ENCODE results near the gene TREH.

- TF ChIP-seq TAF1 (IDR thresholded peaks at IDR 0.05; ENCODE audit: borderline replicate concordance, insufficient read depth, low read length) (no peak), POLR2AphosphoS5 (IDR thresholded peaks at IDR 0.05; ENCODE audit: low read depth, low read length) (no peak), SIN3A (IDR thresholded peaks at IDR 0.05; ENCODE audit: borderline replicate concordance, insufficient read depth, low read length) (no peak), FOXP2 (optimal IDR thresholded peaks at IDR 0.05; ENCODE audit: borderline replicate concordance, extremely low read depth, extremely low read length, insufficient read depth) (no peak)
- TF ChIP-seq, protein P1, sequence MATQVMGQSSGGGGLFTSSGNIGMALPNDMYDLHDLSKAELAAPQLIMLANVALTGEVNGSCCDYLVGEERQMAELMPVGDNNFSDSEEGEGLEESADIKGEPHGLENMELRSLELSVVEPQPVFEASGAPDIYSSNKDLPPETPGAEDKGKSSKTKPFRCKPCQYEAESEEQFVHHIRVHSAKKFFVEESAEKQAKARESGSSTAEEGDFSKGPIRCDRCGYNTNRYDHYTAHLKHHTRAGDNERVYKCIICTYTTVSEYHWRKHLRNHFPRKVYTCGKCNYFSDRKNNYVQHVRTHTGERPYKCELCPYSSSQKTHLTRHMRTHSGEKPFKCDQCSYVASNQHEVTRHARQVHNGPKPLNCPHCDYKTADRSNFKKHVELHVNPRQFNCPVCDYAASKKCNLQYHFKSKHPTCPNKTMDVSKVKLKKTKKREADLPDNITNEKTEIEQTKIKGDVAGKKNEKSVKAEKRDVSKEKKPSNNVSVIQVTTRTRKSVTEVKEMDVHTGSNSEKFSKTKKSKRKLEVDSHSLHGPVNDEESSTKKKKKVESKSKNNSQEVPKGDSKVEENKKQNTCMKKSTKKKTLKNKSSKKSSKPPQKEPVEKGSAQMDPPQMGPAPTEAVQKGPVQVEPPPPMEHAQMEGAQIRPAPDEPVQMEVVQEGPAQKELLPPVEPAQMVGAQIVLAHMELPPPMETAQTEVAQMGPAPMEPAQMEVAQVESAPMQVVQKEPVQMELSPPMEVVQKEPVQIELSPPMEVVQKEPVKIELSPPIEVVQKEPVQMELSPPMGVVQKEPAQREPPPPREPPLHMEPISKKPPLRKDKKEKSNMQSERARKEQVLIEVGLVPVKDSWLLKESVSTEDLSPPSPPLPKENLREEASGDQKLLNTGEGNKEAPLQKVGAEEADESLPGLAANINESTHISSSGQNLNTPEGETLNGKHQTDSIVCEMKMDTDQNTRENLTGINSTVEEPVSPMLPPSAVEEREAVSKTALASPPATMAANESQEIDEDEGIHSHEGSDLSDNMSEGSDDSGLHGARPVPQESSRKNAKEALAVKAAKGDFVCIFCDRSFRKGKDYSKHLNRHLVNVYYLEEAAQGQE (IDR thresholded peaks at IDR 0.05; ENCODE audit: insufficient read depth in 1 of 2, low read depth in 2 of 2, low read length in 2 of 2), result no peak
Observed at GRCh38 chr11:118660681-118661424, 18.6 kb downstream of the TREH start.
